RWPE1 (cell line): Measurements from ENCODE around the gene ARHGAP28.

Source experiments
- CTCF ChIA-PET: fragments of 350-600 bp; sonication (Branson Sonifier 250); formaldehyde crosslinking; extraction: SDS; loops from one replicate; lab custom pipeline; 2021; lab: Yijun Ruan, JAX
- POLR2A ChIA-PET: fragments of 400-600 bp; formaldehyde crosslinking; extraction: SDS; loops from one replicate; lab custom pipeline; 2020; ENCODE audit warnings: antibody characterized with exemption; ENCODE audit not compliant: low non-redundant PET; lab: Yijun Ruan, JAX
- DNase-seq: peaks from one replicate; pipeline ENCODE4 v3.0.0; 2012; ENCODE audit warnings: low spot score
- H3K27ac ChIP-seq: fragments of 450-650 bp; 2 replicates; pipeline ENCODE4 v1.5.1; 2017
- TF ChIP-seq, protein P1 (sequence below): fragments of 450-650 bp; conservative IDR thresholded peaks from 2 replicates; pipeline ENCODE4 v1.5.1; 2017; ENCODE audit warnings: low read depth, mild to moderate bottlenecking

Gene ARHGAP28

DNA sequence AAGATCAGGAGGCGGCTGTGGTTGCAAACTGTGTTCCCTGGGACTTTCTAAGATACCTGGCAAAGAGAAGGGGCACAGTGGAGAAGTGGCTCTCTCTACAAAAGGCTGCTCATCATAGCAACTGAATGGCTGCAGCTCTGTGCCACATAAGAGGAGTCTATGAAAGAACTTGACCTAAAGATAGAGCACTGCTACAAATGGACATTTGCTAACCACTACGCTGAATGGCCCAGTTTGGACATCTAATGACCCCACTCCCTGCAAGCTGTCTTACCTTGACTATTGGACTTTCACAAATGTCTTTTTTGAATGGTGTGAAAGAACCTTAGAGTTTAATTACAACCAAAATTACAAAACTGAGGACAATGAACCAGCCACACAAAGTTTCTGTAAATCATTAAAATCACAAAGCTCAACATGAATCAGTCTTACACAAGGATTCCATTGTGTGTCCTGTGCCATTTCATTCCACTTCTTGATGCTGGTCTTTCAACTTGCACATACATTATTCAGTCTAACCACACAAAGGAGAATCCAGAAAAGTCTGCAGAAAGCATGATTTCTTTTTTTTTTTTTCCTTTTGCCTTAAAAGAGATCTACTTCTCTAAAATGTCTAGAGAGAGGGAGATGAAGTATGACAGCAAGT, 234.1 kb downstream of the ARHGAP28 start:
- no peak for DNase-seq

More for the DNA sequence above, 234.1 kb downstream of the ARHGAP28 start:
- ChIA-PET POLR2A (no interaction called here), CTCF (no interaction called here)
- TF ChIP-seq, protein P1, sequence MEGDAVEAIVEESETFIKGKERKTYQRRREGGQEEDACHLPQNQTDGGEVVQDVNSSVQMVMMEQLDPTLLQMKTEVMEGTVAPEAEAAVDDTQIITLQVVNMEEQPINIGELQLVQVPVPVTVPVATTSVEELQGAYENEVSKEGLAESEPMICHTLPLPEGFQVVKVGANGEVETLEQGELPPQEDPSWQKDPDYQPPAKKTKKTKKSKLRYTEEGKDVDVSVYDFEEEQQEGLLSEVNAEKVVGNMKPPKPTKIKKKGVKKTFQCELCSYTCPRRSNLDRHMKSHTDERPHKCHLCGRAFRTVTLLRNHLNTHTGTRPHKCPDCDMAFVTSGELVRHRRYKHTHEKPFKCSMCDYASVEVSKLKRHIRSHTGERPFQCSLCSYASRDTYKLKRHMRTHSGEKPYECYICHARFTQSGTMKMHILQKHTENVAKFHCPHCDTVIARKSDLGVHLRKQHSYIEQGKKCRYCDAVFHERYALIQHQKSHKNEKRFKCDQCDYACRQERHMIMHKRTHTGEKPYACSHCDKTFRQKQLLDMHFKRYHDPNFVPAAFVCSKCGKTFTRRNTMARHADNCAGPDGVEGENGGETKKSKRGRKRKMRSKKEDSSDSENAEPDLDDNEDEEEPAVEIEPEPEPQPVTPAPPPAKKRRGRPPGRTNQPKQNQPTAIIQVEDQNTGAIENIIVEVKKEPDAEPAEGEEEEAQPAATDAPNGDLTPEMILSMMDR: no peak
- no peak overlapping the region for H3K27ac ChIP-seq
